Fibroblast of lung (primary cell): ENCODE results near the gene UTS2B. TPM values are rescaled to one million over a fixed set of nuclear protein-coding genes. Genes with fewer than 3 reads are reported as not detected.
A peak's percentile ranks its signal among the peaks of the same experiment; 100 is the strongest.

Source experiments
- DNase-seq, 2 donors: peaks; one replicate each; pipeline versions ENCODE4 v3.0.0 to v3.0.0-alpha.2; 2010; ENCODE audit warnings: low read depth in 2 of 2
- H2AFZ ChIP-seq: 2 replicates; pipeline ENCODE4 v1.5.1; 2012; ENCODE audit warnings: low read length, control low read depth, inconsistent platforms
- H3K27ac ChIP-seq: 2 replicates; pipeline ENCODE4 v1.5.1; 2011; ENCODE audit warnings: low read length, control low read depth; ENCODE audit not compliant: insufficient read depth
- H3K27me3 ChIP-seq: 2 replicates; pipeline ENCODE4 v1.5.1; 2011; ENCODE audit warnings: mild to moderate bottlenecking, low read length; ENCODE audit not compliant: control insufficient read depth, insufficient read depth
- H3K36me3 ChIP-seq: 2 replicates; pipeline ENCODE4 v1.5.1; 2011; ENCODE audit warnings: low read length; ENCODE audit not compliant: control insufficient read depth, insufficient read depth
- H3K4me1 ChIP-seq: 2 replicates; pipeline ENCODE4 v1.5.1; 2011; ENCODE audit warnings: low read length; ENCODE audit not compliant: control insufficient read depth, insufficient read depth; ENCODE audit errors: extremely low read depth
- H3K4me2 ChIP-seq: 2 replicates; pipeline ENCODE4 v1.5.1; 2011; ENCODE audit warnings: low read length, control low read depth; ENCODE audit not compliant: insufficient read depth; ENCODE audit errors: extremely low read depth
- H3K4me3 ChIP-seq, 4 experiments: fragments of 200-600 bp in 1 of 4; sonication (generic) in 1 of 4; replicated peaks in 1 of 4; 2 replicates each; pipeline ENCODE4 v1.5.1; 2011 to 2016; ENCODE audit warnings: low read length in 4 of 4, low read depth in 3 of 4, mild to moderate bottlenecking in 3 of 4, control low read depth in 2 of 4, inconsistent platforms in 1 of 4, mixed read lengths in 1 of 4; ENCODE audit not compliant: insufficient read depth in 1 of 4; ENCODE audit errors: control extremely low read depth in 1 of 4
- H3K79me2 ChIP-seq: 2 replicates; pipeline ENCODE4 v1.5.1; 2012; ENCODE audit warnings: mild to moderate bottlenecking, low read length, inconsistent platforms; ENCODE audit not compliant: control insufficient read depth, insufficient read depth
- H3K9ac ChIP-seq: 2 replicates; pipeline ENCODE4 v1.5.1; 2011; ENCODE audit warnings: mild to moderate bottlenecking, low read length, control low read depth; ENCODE audit not compliant: insufficient read depth
- H3K9me3 ChIP-seq: 2 replicates; pipeline ENCODE4 v1.5.1; 2012; ENCODE audit warnings: low read depth, low read length; ENCODE audit not compliant: control insufficient read depth, insufficient read depth
- H4K20me1 ChIP-seq: 2 replicates; pipeline ENCODE4 v1.5.1; 2011; ENCODE audit warnings: low read length; ENCODE audit not compliant: control insufficient read depth, insufficient read depth; ENCODE audit errors: extremely low read depth
- CTCF ChIP-seq, 2 donors: IDR thresholded peaks in 1 of 2; conservative IDR thresholded peaks in 1 of 2; 1 replicate in 1 of 2; 2 replicates in 1 of 2; pipeline ENCODE4 v1.5.1; 2011 to 2012; ENCODE audit warnings: low read length in 2 of 2, control low read depth in 1 of 2, inconsistent platforms in 1 of 2, low read depth in 1 of 2, mild to moderate bottlenecking in 1 of 2
- EZH2 ChIP-seq: IDR thresholded peaks from 2 replicates; pipeline ENCODE4 v1.5.1; 2012; ENCODE audit warnings: low read length, control low read depth, mild to moderate bottlenecking; ENCODE audit errors: missing control alignments
- polyA plus RNA-seq, 2 donors: library from polyadenylated mRNA; depleted of rRNA in 1 of 2; stranded (reverse) in 1 of 2; unstranded in 1 of 2; fragments of >200 nt; gene quantifications; 2 replicates each; pipeline ENCODE4 v1.2.1, GENCODE V29; 2011 to 2012; ENCODE audit warnings: missing spikeins in 1 of 2
- total RNA-seq: library from RNA; depleted of rRNA; stranded (reverse); fragments of >200 nt; gene quantifications from 2 replicates; pipeline ENCODE4 v1.2.1, GENCODE V29; 2014

UTS2B gene
- total and polyA plus RNA-seq, 2 donors (not counting 1 experiment from before 2014, with no cell fraction given), result 0.99 to 1.3 TPM

- Histone ChIP-seq H3K27me3 (no peaks in the 10 kb centered on the region), H3K4me3 (peak overlapping the region; percentile 62 to 91 (median 78)), H3K9me3 (no peaks in the 10 kb centered on the region), H3K79me2 (peaks cover 75% of the 10 kb centered on the region), H3K4me2 (peak overlapping the region; percentile 88), H3K4me1 (peaks cover 10% of the 10 kb centered on the region), H3K36me3 (no peaks in the 10 kb centered on the region), H3K9ac (no peak overlapping the region), H4K20me1 (no peaks in the 10 kb centered on the region), H3K27ac (peak overlapping the region; percentile 94), H2AFZ (no peak overlapping the region)
- TF ChIP-seq EZH2 (no peak), CTCF (conservative IDR thresholded peaks at IDR 0.05 in 1 of 2, IDR thresholded peaks at IDR 0.05 in 1 of 2; ENCODE audit: low read depth in 1 of 2, low read length in 2 of 2) (no peak)
- DNase-seq, result peak; percentile 32 to 73
These were observed 1.1 kb upstream of the UTS2B start for GRCh38 chr3:191331388-191331787.

DNA sequence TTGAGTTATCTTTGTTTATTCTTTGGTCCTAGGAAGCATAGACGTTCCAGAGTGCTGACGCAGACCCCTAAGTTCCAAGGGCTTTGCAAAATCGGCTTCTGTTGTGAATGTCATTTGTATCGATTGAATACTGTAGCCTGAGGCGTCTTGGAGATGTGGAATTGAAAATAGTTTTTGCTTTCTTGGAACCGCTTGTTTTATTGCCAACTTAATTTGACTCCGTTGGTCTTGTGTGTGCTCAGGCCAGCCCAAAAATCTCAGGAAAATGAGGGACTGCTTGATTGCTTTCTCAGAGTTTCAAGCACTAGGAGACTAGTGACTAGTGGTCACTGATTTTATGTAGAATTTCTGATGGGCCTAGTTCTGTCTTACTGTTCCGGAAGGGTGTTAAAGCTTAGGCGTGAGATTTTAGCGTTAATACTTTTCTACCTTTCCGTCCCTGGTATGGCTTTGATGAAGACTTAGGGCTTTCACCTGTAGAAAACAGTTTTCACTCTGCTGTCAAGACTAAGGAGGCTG, 263 bp upstream of the UTS2B start:
- Histone ChIP-seq H3K4me3 (peak overlapping the region; percentile 62 to 91 (median 78)), H3K36me3 (no peaks in the 10 kb centered on the region), H3K27me3 (no peaks in the 10 kb centered on the region), H3K4me1 (peaks cover 10% of the 10 kb centered on the region), H3K79me2 (peaks cover 67% of the 10 kb centered on the region), H3K27ac (peak overlapping the region; percentile 94), H3K4me2 (peak overlapping the region; percentile 88), H3K9ac (peak overlapping the region; percentile 96), H3K9me3 (no peaks in the 10 kb centered on the region), H4K20me1 (no peaks in the 10 kb centered on the region), H2AFZ (no peak overlapping the region)
- TF ChIP-seq CTCF (conservative IDR thresholded peaks at IDR 0.05 in 1 of 2, IDR thresholded peaks at IDR 0.05 in 1 of 2; ENCODE audit: low read depth in 1 of 2, low read length in 2 of 2), result no peak
- no peak for TF ChIP-seq EZH2
- DNase-seq, result peak; percentile 83 to 91

GRCh38 chr3:191328962-191329653, 1.2 kb downstream of the UTS2B start, which contains the start of gene CCDC50:
TSS of gene CCDC50 (plus strand) at chr3:191329394. CDS start at chr3:191329675, 281 bp downstream.
- Histone ChIP-seq H3K79me2 (peaks cover 52% of the 10 kb centered on the region), H3K9ac (peak within 1 kb of the TSS; percentile 96), H3K36me3 (no peaks in the 10 kb centered on the region), H3K27ac (peak within 1 kb of the TSS; percentile 94), H4K20me1 (no peaks in the 10 kb centered on the region), H3K4me2 (peak within 1 kb of the TSS; percentile 90), H2AFZ (peak within 1 kb of the TSS; percentile 95), H3K4me3 (peak within 1 kb of the TSS; percentile 62 to 91 (median 78)), H3K4me1 (peaks cover 7% of the 10 kb centered on the region), H3K9me3 (no peaks in the 10 kb centered on the region), H3K27me3 (no peaks in the 10 kb centered on the region)
- TF ChIP-seq CTCF (conservative IDR thresholded peaks at IDR 0.05 in 1 of 2, IDR thresholded peaks at IDR 0.05 in 1 of 2; ENCODE audit: low read depth in 1 of 2, low read length in 2 of 2) (no peak), EZH2 (no peak)
- peak; percentile 78 to 80 for DNase-seq
